ENCODE data around the gene IL1RL2.

The IL1RL2 gene

GRCh38 chr2:102238778-102239177, 52.0 kb downstream of the IL1RL2 start:
- DNase-seq (ENCODE audit: low spot score): no peak

DNA sequence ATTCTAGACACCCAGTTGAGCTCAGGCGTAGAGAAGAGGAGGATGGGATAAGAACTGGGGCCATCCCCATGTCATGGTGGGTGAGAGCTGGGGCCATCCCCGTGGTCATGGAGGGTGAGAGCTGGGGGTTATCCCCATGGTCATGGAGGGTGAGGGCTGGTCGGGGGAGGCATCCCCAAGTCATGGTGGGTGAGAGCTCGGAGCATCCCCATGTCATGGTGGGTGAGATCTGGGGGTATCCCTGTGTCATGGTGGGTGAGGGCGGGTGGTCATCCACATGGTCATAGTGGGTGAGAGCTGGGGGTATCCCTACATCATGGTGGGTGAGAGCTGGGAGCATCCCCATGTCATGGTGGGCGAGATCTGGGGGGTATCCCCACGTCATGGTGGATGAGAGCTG, 52.5 kb downstream of the IL1RL2 start:
- no peak for DNase-seq (ENCODE audit: low spot score)

DNA sequence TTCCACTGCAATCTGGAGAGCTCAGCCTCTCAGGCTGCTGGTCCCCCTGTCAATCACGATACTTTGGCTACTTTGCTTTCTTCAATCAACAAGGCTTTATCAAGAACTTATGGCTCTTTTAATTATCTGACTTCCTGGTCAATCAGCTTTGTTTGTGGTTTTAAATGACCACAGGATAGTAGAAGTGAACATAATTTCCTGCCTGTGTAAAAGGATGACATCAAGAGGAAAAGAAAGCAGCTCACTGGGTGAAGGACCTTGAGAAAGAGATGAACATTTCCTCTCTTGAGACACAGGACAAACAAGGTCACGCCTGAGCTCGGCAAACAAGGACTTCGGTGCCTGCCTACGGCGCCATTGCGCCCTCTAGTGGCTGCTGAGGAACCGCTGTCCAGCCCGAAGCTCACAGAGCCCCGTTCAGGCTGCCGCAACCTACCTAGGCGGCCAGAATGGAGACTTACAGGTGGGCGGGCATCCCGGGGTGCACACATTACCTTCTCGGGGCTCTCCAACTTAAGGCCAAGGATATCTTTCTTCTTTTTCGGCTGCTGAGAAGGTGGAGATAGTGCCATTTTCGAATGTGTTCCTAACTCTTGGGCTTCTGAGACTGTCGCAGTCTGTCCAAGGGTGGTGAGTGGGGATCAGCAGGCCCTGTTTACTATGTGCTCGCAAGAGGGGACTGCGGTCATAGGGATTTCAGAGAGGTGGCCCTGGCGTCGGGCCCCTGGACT, 54.0 kb downstream of the IL1RL2 start:
- peak; percentile 91 for DNase-seq (ENCODE audit: low spot score)

DNA sequence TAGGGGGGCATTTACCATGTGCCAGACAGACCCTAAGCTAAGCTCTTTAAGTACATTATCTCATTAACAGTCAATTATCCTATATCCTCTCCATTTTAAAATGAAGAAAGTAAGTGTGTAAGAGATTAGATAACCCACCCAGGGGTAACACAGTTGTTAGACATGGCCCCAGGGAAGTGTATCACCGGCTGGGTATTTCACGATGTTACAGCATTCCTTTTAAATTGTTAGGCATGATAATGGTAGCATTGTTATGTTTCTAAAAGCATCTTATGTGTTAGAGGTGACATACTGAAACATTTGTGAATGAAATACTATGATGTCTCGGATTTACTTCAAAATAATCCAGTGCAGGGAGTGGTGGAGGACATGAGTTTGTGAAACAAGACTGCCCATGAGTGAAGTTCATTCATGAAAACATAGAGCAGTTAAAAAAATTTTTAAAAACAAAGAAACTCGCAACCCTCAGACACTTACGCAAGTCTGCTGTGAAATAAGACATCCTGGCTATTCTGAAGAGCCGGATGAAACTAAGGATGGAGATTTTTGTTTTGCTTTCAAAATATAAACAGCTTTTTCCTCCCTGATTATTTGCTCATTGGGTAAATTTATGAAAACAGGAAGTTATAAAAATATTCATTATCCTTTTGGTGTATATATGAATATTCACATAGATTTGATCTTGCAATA, 54.9 kb downstream of the IL1RL2 start:
- no peak for DNase-seq (ENCODE audit: low spot score)

GRCh38 chr2:102245266-102246151, 58.7 kb downstream of the IL1RL2 start:
- DNase-seq (ENCODE audit: low spot score): no peak

DNA sequence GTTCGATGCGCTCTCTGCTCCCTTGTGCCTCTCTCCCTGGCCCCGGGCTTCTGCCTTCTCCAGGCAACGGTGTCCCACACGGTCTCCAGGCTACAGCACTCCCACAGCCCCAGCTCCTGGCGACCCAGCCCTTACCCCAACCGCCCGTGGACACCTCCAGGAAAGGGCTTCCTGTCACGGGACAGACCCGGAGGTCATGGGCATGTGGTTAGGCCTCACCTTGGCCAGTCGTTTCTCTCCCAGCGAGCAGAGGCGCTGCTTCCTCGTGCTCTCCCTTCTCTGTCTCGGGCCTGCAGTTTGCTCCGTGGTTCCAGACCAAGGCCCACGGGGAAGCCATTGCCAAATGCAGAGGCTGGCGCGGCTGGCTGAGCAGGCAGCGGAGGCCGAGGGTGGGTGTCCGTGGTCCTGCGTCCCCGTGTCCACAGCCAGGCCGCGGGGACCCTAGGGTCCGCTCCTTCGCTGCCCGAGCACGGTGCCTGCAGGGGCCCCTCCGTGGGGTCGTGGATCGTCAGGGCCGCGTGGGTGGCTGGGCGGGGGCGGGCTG, 63.5 kb downstream of the IL1RL2 start:
- DNase-seq (ENCODE audit: low spot score): no peak

GRCh38 chr2:102251042-102251848, 64.4 kb downstream of the IL1RL2 start:
- peak; percentile 72 for DNase-seq (ENCODE audit: low spot score)

GRCh38 chr2:102251849-102252203, 65.0 kb downstream of the IL1RL2 start:
- no peak for DNase-seq (ENCODE audit: low spot score)

GRCh38 chr2:102252236-102252635, 65.4 kb downstream of the IL1RL2 start:
- no peak for DNase-seq (ENCODE audit: low spot score)

DNA sequence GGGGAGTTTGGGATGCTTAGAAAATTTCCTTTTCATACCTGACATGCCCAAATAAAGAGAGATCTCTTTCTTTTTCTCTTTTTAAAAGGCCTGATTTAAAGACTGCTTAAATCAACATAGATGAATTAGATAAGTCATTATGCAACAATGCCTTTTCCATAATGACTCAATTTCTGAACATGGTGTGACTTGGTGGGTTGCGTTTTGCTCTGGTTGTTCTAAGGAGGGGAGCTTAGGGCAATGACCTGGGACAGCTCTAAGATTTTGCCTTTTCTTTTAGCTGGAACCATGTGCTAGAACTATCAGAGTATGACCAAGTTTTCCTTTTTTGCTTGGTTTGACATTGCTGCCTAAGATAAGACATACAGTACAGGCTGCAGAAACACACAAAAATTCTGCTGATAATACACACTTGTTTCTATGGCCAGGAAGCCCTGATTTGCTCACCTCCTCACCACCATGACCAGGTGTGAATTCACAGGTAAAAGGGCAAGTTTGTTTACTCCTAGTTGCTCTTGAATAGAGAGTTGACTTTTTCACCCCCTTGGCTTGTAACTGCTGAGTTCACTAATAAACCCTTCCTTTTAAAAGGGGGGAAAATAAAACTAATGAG, 66.4 kb downstream of the IL1RL2 start:
- no peak for DNase-seq (ENCODE audit: low spot score)

DNA sequence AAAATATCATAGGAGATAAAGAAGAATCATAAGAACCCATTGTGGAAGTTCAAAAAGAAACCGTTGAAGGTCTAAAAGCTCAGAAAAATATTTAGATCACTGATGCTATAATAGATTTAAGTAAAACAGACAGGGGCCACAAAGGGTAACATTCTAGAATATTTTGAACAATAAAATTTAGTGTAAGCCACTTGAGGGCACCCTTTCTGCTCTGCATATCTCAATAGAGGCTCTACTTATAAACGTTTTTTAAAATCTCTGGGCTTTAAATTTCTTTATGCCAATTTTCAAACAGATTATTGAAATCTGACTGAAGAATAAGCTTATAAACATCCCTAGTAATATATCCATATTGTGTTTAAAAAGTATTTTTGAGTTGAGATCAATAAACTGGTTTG, 66.9 kb downstream of the IL1RL2 start:
- no peak for DNase-seq (ENCODE audit: low spot score)

DNA sequence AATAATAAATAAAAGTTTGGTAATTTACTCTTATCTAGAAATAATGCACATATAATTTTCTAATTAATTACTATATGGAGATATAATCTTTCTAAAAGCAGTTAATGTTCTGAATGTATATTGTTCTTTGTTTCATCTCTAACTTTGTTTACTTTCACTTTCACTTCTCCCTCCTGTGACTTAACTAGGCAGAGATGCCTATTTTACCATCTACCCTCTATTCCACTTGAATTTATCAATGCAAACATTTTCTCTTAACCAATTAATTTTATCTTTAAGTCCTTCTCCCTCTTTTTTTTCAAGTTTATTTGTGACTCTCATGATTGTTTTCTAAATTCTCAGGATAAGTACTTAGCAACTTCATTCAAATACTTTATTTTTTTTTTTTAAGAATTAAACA, 69.5 kb downstream of the IL1RL2 start:
- no peak for DNase-seq (ENCODE audit: low spot score)

- DNase-seq (ENCODE audit: low spot score): no peak
These were observed 70.1 kb downstream of the IL1RL2 start for GRCh38 chr2:102256874-102257462.

GRCh38 chr2:102258025-102258385, 71.2 kb downstream of the IL1RL2 start:
- no peak for DNase-seq (ENCODE audit: low spot score)

DNA sequence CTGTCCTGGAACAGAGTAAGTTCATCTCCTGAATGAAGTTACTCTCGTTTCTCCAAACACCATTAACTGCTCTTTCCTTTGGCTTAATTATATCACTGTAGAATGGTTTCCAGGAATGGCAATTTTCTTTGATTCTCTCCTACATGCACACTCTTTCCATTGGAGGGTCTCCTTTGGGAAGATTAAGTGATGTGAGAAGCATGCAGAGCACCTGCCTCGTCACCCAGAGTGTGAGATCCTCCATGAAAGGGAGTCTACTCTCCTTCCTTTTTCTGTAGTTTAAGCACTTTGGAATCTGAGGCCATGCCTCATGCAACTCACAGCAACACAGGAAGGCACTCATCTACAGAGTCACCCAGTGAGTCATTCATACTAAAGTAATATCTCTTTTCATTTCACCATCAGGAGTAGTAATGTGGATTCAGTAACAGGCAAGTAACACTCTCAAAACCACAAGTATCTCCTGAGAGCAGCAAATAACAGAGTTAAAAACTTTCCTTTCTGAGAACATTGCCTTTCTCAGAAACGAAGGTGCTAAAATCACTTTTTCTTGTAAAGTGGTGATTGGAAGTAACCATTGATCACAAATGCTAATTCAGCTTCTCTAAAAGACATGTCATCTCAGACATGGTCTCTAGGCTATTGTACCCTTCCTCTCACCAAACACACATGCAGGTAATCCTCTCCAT, 71.7 kb downstream of the IL1RL2 start:
- DNase-seq (ENCODE audit: low spot score): no peak

- DNase-seq (ENCODE audit: low spot score): no peak
These were observed 74.8 kb downstream of the IL1RL2 start for GRCh38 chr2:102261467-102262135.

DNA sequence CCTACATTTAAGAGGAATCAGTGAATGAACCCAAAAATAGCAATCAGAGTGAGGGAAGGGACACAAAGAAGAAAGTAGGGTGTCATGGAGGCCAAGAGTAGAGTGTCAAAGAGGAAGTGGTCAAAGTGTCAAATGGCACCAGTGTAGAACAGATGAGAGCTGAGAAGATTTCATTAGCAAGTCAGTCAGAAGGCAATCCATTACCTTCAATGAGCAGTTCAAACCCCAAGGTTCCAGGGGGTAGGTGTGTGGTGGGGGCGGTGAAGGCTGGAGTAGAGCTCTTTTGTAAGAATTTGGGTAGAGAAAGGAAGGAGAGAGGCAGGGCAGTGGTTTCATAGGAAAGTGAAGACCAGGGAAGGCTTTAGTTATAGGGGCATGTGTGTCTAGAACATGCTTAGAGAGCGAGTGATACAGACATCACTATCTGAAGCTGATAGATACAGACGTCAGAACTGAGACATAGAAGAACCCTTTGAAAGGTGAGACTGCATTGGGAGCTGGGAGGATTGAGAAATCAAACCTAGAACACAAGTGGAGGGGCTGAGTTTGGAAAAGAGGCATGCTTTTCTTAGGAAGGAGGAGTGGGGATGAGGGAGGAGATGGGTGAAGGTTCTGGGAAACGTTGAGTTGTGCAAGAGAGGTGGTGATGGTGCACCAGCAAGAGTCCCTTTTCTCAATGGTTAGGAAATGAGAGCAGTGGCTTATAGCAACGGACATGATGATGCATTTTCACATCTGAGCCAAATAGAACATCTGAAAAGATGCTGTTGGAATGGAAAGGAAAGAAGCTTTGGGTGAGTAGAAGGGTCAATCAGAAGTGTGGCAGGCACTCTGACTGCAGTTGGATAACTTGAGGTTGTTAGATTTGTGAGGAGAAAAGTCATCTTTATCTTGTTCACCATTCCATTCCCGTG, 75.7 kb downstream of the IL1RL2 start:
- DNase-seq (ENCODE audit: low spot score): no peak

DNA sequence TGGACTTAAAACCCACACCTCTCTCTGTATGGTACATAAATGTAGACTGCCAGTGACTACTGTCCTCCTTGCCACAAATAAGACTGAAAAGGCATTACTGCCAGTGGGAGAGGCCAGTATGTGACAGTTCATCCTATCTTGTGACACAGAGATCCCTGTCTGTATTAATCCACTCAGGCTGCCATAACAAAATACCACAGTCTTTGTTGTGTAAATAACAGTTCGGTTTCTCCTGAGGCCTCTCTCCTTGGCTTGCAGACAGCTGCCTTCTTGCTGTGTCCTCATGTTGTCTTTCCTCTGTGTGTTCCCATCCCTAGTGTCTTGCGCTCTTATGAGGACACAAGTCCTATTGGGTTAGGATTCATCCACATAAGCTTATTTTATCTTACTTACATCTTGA, 78.1 kb downstream of the IL1RL2 start:
- DNase-seq (ENCODE audit: low spot score): no peak

DNA sequence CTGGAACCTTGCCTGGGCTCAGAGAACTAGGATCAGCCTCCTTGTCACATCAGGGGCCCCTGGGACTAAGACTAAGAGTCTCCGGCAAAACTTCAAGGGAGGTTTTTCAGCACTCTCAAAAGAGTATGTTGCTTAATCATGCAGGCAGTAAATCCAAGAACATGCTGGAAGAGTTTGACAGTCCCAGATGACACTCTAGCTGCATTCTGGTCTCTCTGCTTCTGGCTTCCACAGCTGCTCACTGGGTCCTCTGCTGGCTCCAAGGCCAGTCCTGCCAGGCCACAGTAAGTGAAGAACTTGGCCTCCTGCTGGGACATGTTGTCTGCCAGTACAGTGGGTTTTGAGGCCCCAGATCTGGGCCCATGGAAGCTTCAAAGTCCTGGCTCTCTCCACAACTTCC, 79.4 kb downstream of the IL1RL2 start:
- DNase-seq (ENCODE audit: low spot score): no peak
